Stimulated activated CD4-positive, alpha-beta T cell treated with anti-CD3 and anti-CD28 coated beads, Interleukin-1b, Interleukin-23, amount 100 ng/mL, for 48 hours (primary cell): Measurements from ENCODE around the gene CCDC3.
"Not testable (repeated sequence)": the region's sequence is repeated elsewhere in the genome, so short reads cannot be mapped to it uniquely, and the experiment has no call there.

Experiments
- DNase-seq: peaks from one replicate; pipeline ENCODE4 v3.0.0-alpha.2; 2020

The CCDC3 gene

DNA sequence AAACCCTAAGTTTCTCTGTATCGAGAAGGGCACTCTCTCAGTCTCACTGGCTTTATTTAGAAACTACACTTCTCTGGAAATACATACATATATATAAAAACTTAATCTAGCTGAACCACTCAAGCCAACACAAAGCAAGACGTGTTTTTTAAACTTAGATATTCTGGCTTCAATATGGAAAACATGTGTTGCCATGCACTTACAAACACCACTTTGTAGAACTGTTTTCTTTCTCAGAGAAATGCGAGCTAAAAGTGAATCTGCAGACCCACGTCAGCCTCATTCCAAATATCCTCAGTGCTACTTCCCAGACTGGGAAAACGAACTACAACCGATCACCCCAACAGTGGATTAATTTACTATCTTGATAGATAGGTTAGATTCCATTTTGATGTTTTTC is 1.7 kb downstream of the CCDC3 start:
- DNase-seq, result no peak

- DNase-seq, result no peak
Observed at GRCh38 chr10:12995425-12995861, 6.1 kb downstream of the CCDC3 start.

GRCh38 chr10:12993595-12993994 is 7.9 kb downstream of the CCDC3 start:
- DNase-seq, result no peak

GRCh38 chr10:12985347-12985746 is 16.2 kb downstream of the CCDC3 start:
- no peak for DNase-seq

DNA sequence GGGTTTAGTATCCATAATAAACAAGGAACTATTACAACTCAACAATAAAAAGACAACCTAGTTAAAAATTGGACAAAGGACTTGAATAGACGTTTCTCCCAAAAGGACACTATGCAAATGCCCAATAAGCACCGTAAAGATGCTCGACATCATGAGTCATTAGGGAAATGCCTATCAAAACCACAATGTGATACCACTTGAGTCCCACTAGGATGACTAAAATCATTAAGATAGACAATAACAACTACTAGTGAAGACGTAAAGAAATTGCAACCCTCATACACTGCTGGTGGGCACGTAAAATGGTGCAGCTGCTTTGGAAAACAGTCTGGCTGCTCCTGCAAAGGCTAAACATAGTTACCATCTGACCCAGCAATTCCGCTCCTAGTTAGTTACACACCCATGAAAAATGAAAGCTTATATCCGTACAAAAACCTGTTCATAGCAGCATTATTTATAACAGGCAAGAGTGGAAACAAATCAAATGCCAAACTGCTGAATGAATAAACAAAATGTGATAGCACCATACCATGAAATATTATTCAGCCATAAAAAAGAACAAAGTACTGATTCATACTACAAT is 17.3 kb downstream of the CCDC3 start:
- no peak for DNase-seq

GRCh38 chr10:12983568-12983967 is 17.9 kb downstream of the CCDC3 start:
- not testable (repeated sequence) for DNase-seq

GRCh38 chr10:12981570-12981969 is 19.9 kb downstream of the CCDC3 start:
- DNase-seq, result no peak

- no peak for DNase-seq
Observed at GRCh38 chr10:12980713-12981306, 20.7 kb downstream of the CCDC3 start.

- no peak for DNase-seq
Observed at GRCh38 chr10:12980102-12980661, 21.3 kb downstream of the CCDC3 start.

DNA sequence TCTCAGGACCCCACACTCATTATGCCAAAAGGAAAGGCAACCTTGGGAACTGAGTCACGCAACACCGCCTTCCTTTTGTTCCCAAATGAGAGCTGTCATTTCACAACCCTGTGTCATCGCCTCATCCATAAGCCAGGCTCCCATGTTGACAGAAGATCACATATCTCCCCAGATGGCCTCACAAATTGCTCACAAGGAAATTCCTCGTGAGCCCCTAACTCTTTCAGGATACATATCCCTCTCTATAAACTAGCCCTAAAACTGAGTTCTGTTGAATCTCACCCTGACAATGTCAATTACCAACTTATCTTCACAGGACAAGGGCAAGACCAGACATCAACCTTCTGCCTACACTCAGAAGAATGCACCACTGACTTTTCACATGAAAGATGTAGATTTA is 22.6 kb downstream of the CCDC3 start:
- DNase-seq, result no peak

- no peak for DNase-seq
Observed at GRCh38 chr10:12975906-12976305, 25.6 kb downstream of the CCDC3 start.

GRCh38 chr10:12975266-12975665 is 26.2 kb downstream of the CCDC3 start:
- no peak for DNase-seq

DNA sequence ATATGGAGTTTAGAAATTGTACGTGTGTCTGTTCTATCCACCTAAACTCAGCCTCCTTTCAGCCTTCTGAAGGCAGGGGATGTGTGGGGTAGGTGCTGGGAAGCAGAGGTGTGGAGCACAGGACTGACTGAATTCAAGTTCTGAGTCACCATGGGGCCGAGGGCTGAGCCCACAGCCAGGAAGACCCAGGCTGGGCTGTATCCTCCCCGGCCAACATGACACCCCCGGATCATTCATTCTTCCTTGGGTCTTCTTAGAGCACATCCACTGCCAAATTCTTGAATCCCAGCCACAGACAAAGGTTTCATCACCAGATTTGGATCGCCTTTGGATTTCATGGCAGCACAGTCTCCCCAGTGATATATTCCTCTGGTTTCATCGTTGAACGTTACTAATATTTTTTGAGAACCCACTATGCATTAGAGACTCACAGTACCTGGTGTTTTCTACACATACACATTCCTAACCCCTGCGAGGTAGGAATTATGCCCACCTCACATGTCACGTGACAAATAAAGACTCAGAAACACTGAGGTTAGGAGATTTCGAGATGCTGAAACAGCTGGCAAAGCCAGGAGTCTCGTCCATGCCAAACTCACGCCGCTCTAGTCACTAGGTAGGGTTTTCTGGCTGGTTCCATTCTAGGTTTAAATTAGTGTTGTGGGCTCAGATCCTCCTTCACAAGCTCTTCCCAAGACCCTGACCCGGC is 26.9 kb downstream of the CCDC3 start:
- DNase-seq, result no peak

- no peak for DNase-seq
Observed at GRCh38 chr10:12974078-12974477, 27.4 kb downstream of the CCDC3 start.

DNA sequence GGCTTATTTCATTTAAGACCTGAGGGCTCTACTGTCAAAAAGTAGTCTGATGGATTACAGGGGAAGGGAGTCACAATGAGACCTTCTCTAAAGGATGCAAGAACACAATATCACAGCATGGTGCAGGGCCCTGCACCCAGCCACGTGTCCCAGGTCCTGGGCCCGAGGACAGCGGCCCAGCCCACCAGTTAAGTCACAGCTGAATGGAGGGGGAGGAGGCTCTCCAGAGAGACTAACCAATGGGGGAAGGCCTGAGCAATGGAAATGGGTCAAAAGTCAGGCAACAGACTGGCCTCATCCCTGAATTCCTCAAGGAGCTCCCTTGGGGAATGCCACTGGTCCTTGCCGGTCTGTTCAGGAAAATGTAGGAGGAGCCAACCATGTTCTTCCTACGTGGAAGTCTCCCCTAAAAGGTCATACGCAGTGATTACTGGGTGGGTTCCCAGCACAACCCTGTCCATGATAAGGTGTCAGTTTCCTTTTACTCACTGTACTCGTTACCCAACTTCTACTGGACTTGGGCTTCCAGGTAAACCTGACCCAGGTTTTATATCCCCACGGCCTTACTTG is 28.3 kb downstream of the CCDC3 start:
- DNase-seq, result no peak

DNA sequence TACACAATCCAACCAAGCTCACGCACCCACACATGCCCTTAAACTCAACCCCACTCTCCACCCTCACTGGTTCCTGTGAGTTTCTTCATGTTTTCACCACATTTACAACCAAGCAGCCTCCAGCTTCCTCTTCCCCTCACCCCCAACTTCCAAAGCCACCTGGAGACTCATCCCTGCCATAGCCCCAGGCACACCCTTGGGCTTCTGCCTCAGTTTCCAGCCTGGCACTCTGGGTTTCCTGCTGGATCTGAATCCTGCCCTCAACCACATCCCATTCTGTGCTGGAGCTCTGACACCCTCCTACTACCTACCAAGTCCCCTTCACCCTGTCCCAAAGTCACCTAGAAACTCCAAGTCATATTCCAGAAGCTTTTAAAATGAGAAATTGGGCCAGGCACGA is 29.4 kb downstream of the CCDC3 start:
- no peak for DNase-seq

DNA sequence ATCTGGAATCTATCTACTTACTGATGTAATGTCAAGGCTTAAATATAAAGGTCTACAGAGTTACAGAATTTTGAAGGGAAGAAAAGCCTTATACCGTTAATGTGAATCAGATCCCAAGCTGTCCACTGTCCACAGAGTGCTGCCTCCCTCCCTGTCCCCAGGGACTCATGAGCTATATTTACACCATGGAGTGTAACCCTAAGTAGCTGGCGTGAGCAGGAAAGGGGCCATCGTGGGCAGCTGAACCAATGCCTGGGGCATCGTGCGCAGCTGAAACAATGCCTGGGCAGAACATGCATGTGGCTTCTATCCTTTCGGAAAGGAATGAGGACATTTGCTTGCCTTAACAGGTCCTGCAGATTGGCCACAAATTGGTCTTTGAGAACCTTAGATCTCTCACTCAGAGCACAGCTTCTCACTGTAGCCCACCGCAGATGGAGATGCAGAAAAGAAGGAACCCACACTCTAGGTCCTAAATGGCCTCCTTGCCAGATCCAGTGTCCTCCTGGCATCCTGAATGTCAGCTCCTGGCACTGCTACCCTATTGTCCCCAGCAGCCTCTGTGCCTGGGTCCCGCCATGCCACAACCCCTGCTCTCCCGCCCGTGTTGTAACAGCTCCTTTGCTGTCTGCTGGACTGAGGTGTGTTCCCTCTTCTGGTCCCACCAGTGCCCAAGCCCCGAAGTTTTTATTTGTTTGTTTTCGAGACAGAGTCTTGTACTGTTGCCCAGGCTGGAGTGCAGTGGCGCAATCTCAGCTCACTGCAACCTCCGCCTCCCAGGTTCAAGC is 30.3 kb downstream of the CCDC3 start:
- no peak for DNase-seq

- no peak for DNase-seq
Observed at GRCh38 chr10:12969951-12970350, 31.6 kb downstream of the CCDC3 start.

- no peak for DNase-seq
Observed at GRCh38 chr10:12966067-12966466, 35.4 kb downstream of the CCDC3 start.

GRCh38 chr10:12965571-12965970 is 35.9 kb downstream of the CCDC3 start:
- DNase-seq, result no peak

- no peak for DNase-seq
Observed at GRCh38 chr10:12962556-12962955, 39.0 kb downstream of the CCDC3 start.

DNA sequence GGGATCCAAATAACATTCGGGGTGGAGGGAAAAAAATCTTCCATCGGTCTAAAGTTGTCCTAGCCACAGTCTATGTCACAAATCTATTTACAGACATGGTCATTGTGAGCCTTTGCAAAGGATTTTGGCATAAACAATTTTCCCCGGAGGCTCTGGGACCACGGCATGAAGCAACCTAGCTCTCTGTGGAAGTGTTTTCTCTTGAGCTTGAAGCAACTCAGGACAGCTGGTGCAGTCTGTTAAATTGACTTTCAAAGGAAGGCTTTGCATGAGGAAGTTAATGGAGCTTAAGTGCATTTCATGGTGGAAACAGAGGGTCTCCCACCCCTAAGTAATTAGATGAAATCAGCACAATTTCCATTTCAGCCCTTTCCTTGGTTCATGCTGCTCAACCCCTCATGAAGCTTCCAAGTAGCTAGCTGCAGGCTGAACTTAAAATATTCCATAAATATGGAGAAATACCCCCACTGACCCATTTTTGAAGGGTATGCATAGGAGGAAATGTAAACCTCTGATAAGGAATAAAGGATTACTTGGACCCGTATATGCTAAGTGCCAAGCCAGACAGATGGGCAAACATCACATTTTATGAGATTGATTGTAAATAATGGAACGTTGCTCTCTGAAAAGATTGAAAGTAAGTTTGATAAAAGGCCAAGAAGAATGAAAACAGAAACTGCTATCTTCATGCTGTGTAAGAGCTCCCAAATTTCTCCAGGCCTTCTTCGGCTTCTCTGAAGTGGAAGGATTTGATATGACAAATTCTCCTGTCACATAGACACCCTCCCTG is 39.9 kb downstream of the CCDC3 start:
- no peak for DNase-seq
